Keratinocyte (primary cell): ENCODE measurements around the gene CMSS1. TPM values are rescaled to one million over a fixed set of nuclear protein-coding genes. Genes with fewer than 3 reads are reported as not detected.
A peak's percentile ranks its signal among the peaks of the same experiment; 100 is the strongest.

Experiments used
- DNase-seq: peaks from one replicate; pipeline ENCODE4 v3.0.0-alpha.2; 2011; ENCODE audit warnings: low read depth, missing footprints, low spot score
- FAIRE-seq: peaks from 2 replicates; lab custom pipeline; 2011; peaks lifted over from hg19 to GRCh38; lab: Jason Lieb, UNC
- H2AFZ ChIP-seq: 2 replicates; pipeline ENCODE4 v1.6.0; 2012; ENCODE audit warnings: low read length, control low read depth, inconsistent platforms; ENCODE audit not compliant: control insufficient read depth
- H3K27ac ChIP-seq: 2 replicates; pipeline ENCODE4 v1.5.1; 2011; ENCODE audit warnings: low read length; ENCODE audit not compliant: control insufficient read depth, insufficient read depth
- H3K27me3 ChIP-seq: 3 replicates; pipeline ENCODE4 v1.6.0; 2011; ENCODE audit warnings: low read length; ENCODE audit not compliant: control insufficient read depth, insufficient read depth; ENCODE audit errors: extremely low read depth
- H3K36me3 ChIP-seq, 2 experiments: 2 replicates in 1 of 2; 3 replicates in 1 of 2; pipeline ENCODE4 v1.5.1; 2011; ENCODE audit warnings: low read length in 2 of 2, mild to moderate bottlenecking in 1 of 2; ENCODE audit not compliant: control insufficient read depth in 2 of 2, insufficient read depth in 2 of 2; ENCODE audit errors: extremely low read depth in 1 of 2
- H3K4me1 ChIP-seq: 3 replicates; pipeline ENCODE4 v1.5.1; 2011; ENCODE audit warnings: low read length; ENCODE audit not compliant: control insufficient read depth, insufficient read depth; ENCODE audit errors: extremely low read depth
- H3K4me2 ChIP-seq: 3 replicates; pipeline ENCODE4 v1.6.0; 2011; ENCODE audit warnings: low read depth, low read length; ENCODE audit not compliant: control insufficient read depth, insufficient read depth; ENCODE audit errors: extremely low read depth
- H3K4me3 ChIP-seq, 3 experiments: fragments of 200-600 bp in 1 of 3; sonication (generic) in 1 of 3; 2 replicates in 2 of 3; 3 replicates in 1 of 3; pipeline ENCODE4 v1.5.1; 2011 to 2016; ENCODE audit warnings: low read length in 3 of 3, mild to moderate bottlenecking in 3 of 3, control low read depth in 2 of 3, inconsistent platforms in 1 of 3, low read depth in 1 of 3, mixed read lengths in 1 of 3, mixed run types in 1 of 3, moderate library complexity in 1 of 3; ENCODE audit not compliant: control insufficient read depth in 2 of 3, insufficient read depth in 2 of 3; ENCODE audit errors: extremely low read depth in 1 of 3
- H3K79me2 ChIP-seq: 2 replicates; pipeline ENCODE4 v1.6.0; 2012; ENCODE audit warnings: low read length; ENCODE audit not compliant: control insufficient read depth, insufficient read depth
- H3K9ac ChIP-seq: 3 replicates; pipeline ENCODE4 v1.6.0; 2011; ENCODE audit warnings: low read length; ENCODE audit not compliant: control insufficient read depth, insufficient read depth; ENCODE audit errors: extremely low read depth
- H3K9me1 ChIP-seq: 3 replicates; pipeline ENCODE4 v1.6.0; 2011; ENCODE audit warnings: low read length; ENCODE audit not compliant: control insufficient read depth, insufficient read depth; ENCODE audit errors: extremely low read depth
- H3K9me3 ChIP-seq: 2 replicates; pipeline ENCODE4 v1.5.1; 2012; ENCODE audit warnings: low read depth, low read length; ENCODE audit not compliant: control insufficient read depth
- H4K20me1 ChIP-seq: 3 replicates; pipeline ENCODE4 v1.6.0; 2011; ENCODE audit warnings: low read length; ENCODE audit not compliant: control insufficient read depth, insufficient read depth; ENCODE audit errors: extremely low read depth
- EZH2 ChIP-seq: IDR thresholded peaks from one replicate; pipeline ENCODE4 v1.6.1; 2012; ENCODE audit warnings: inconsistent platforms, mild to moderate bottlenecking, low read length, moderate library complexity
- dilution Hi-C: fragments of 300-500 bp; cut with MboI; formaldehyde crosslinking; loops from one replicate; pipeline ENCODE4 v1.7.0; 2020; ENCODE audit warnings: low sequenced_read_pairs; ENCODE audit not compliant: extremely low pct_ligation_motif_present
- polyA plus RNA-seq, 5 experiments: library from polyadenylated mRNA; depleted of rRNA in 3 of 5; stranded (reverse) in 3 of 5; stranded (forward) in 1 of 5; unstranded in 1 of 5; fragments of >200 nt; gene quantifications; 1 replicate in 1 of 5; 2 replicates in 3 of 5; 3 replicates in 1 of 5; pipeline versions ENCODE4 v1.2.1 to v1.2.3, GENCODE V29; 2011 to 2012; ENCODE audit warnings: missing spikeins in 2 of 5, low read depth in 1 of 5, low replicate concordance in 1 of 5
- TF ChIP-seq, protein P1 (sequence below), 3 experiments: IDR thresholded peaks in 1 of 3; conservative IDR thresholded peaks in 1 of 3; optimal IDR thresholded peaks in 1 of 3; 2 replicates in 2 of 3; 3 replicates in 1 of 3; pipeline versions ENCODE3 to v1.5.1; 2011; ENCODE audit warnings: low read length in 3 of 3, mild to moderate bottlenecking in 3 of 3, moderate library complexity in 2 of 3, control low read depth in 1 of 3, inconsistent platforms in 1 of 3; ENCODE audit not compliant: insufficient read depth in 2 of 3; ENCODE audit errors: extremely low read depth in 1 of 3

CMSS1 gene
- polyA plus RNA-seq, 1 donor (not counting 4 experiments of a cell fraction or from before 2014, with no cell fraction given) = 37.2 TPM

DNA sequence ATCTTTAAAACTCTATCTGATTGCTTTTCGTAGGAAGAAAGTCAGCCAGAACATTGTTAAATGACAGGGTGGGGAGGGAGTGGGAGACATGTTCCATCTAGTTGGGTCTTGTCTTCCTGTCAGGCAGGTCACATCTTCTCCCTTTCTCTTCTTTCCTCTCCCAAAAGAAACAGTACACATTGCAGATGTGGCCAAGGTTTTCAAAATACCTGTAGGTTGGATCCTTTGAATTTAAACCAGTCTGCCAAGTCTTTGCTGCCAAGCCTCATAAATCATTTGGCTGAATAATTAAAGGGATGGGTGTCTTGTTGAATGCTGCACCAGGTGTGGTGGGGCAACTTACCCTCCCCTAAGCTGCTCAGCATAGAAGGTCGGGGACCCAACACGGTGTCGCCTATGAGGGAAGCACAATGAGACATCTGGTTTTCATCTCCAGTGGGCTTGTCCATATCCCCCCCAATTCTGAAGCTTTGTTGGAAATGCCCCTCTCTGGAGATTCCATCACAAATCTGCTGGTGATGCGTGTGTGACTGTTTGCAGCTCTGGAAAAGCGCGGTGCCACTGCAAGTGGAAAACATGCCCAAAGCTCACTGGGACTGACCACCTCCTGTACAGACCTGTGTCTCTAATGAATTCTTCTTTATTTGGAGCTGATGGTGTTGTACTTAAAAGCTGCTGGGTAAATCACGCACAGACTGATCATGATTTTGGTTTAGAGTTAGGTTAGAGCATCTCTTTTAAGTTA lies 184.0 kb downstream of the CMSS1 start:
- peak; percentile 66 for DNase-seq
- Histone ChIP-seq H4K20me1 (no peaks in the 10 kb centered on the region), H3K9me1 (no peaks in the 10 kb centered on the region), H3K9ac (peak overlapping the region; percentile 59), H3K4me3 (peak overlapping the region in 2 of 3 experiments; percentile 9 to 43), H3K36me3 (no peaks in the 10 kb centered on the region), H2AFZ (peak overlapping the region; percentile 45), H3K79me2 (no peaks in the 10 kb centered on the region), H3K9me3 (no peaks in the 10 kb centered on the region), H3K27me3 (no peaks in the 10 kb centered on the region), H3K4me1 (peaks cover 38% of the 10 kb centered on the region), H3K4me2 (peak overlapping the region; percentile 52), H3K27ac (peak overlapping the region; percentile 76)
- FAIRE-seq = peak; percentile 95
- TF ChIP-seq, protein P1, sequence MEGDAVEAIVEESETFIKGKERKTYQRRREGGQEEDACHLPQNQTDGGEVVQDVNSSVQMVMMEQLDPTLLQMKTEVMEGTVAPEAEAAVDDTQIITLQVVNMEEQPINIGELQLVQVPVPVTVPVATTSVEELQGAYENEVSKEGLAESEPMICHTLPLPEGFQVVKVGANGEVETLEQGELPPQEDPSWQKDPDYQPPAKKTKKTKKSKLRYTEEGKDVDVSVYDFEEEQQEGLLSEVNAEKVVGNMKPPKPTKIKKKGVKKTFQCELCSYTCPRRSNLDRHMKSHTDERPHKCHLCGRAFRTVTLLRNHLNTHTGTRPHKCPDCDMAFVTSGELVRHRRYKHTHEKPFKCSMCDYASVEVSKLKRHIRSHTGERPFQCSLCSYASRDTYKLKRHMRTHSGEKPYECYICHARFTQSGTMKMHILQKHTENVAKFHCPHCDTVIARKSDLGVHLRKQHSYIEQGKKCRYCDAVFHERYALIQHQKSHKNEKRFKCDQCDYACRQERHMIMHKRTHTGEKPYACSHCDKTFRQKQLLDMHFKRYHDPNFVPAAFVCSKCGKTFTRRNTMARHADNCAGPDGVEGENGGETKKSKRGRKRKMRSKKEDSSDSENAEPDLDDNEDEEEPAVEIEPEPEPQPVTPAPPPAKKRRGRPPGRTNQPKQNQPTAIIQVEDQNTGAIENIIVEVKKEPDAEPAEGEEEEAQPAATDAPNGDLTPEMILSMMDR (optimal IDR thresholded peaks at IDR 0.05 in 1 of 3, IDR thresholded peaks at IDR 0.05 in 1 of 3, conservative IDR thresholded peaks at IDR 0.05 in 1 of 3; ENCODE audit: extremely low read depth in 1 of 3, insufficient read depth in 2 of 3, low read length in 3 of 3) = no peak
- no peak for TF ChIP-seq EZH2
- dilution Hi-C loops = no loop called here

DNA sequence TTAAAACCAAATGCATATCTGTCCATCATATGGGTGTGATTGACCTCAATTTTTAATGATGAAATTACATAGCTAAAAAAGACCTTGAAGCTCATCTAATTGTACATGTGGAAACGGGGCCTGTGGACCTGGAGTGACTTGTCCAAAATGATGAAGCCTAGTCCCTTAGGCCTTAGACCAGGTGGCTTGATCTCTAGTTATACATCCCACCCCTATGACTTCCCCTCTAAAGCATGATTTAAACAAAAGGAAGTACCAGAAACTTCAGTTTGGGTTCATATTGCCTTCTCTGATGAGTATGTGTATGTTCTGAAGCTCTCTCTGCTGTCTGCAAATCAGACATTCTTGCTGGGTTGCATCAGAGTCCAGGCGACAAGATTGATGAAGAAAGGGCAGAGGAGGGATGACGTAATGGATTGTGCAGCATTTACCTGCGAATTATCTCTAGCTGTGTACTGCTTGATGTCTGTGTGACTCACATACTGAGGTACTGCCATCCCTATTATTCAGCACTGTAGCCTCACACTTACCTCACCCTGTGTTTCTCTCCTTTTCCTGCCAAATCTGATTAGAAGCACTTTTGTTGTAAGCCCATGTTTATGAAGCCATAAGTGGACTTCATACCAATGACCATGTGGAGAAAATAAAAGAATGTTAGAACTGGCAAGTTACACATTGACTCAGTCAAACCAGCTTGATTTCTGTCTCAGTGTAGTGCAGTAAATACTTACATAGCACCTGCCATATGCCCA lies 185.1 kb downstream of the CMSS1 start:
- H3K9ac ChIP-seq = peak overlapping the region; percentile 59
- peak overlapping the region; percentile 61 for H3K4me2 ChIP-seq
- no peaks in the 10 kb centered on the region for H3K9me3 ChIP-seq
- H2AFZ ChIP-seq = no peak overlapping the region
- no peaks in the 10 kb centered on the region for H4K20me1 ChIP-seq
- H3K9me1 ChIP-seq = no peaks in the 10 kb centered on the region
- dilution Hi-C loops = no loop called here
- H3K4me3 ChIP-seq = no peak overlapping the region
- no peaks in the 10 kb centered on the region for H3K36me3 ChIP-seq
- no peaks in the 10 kb centered on the region for H3K79me2 ChIP-seq
- no peak for TF ChIP-seq EZH2
- TF ChIP-seq, protein P1 (optimal IDR thresholded peaks at IDR 0.05 in 1 of 3, IDR thresholded peaks at IDR 0.05 in 1 of 3, conservative IDR thresholded peaks at IDR 0.05 in 1 of 3; ENCODE audit: extremely low read depth in 1 of 3, insufficient read depth in 2 of 3, low read length in 3 of 3) = no peak
- H3K27ac ChIP-seq = peak overlapping the region; percentile 76
- no peaks in the 10 kb centered on the region for H3K27me3 ChIP-seq
- peaks cover 38% of the 10 kb centered on the region for H3K4me1 ChIP-seq
- DNase-seq = peak; percentile 93
- peak; percentile 99 for FAIRE-seq
